PC-3 (cell line): Measurements from ENCODE around the gene SERPINE2. TPM values are rescaled to one million over a fixed set of nuclear protein-coding genes. Genes with fewer than 3 reads are reported as not detected.

Experiments used
- ATAC-seq: fragments of 200-7000 bp; cut with Tn5 transposase; 2 replicates; pipeline ENCODE4 v1.9.1; 2020; ENCODE audit warnings: mild to moderate bottlenecking, moderate library complexity
- BruUV-seq: library from RNA; stranded (reverse); fragments of 400-500 nt; replicated peaks from 2 replicates; lab custom pipeline; 2021; lab: Mats Ljungman, UMichigan
- CTCF ChIA-PET: fragments of 300-600 bp; sonication (Branson Sonifier 250); formaldehyde crosslinking; loops from one replicate; lab custom pipeline; 2022; ENCODE audit warnings: antibody characterized with exemption; lab: Charles Lee
- POLR2A ChIA-PET: fragments of 300-600 bp; sonication (Branson Sonifier 250); formaldehyde crosslinking; loops from one replicate; lab custom pipeline; 2022; ENCODE audit warnings: antibody characterized with exemption; ENCODE audit not compliant: unreplicated experiment; lab: Charles Lee
- DNase-seq: peaks from one replicate; pipeline ENCODE4 v3.0.0-alpha.2; 2015
- H2AFZ ChIP-seq: fragments of 300-600 bp; sonication (generic); 2 replicates; pipeline ENCODE4 v1.6.0; 2016; ENCODE audit warnings: antibody characterized with exemption, low read length
- H3F3A ChIP-seq: fragments of 300-600 bp; sonication (generic); one replicate; pipeline ENCODE4 v1.6.0; 2017; ENCODE audit warnings: antibody characterized with exemption, low read length, control low read depth, mild to moderate bottlenecking; ENCODE audit not compliant: unreplicated experiment
- H3K27ac ChIP-seq: fragments of 300-600 bp; sonication (generic); 2 replicates; pipeline ENCODE4 v1.5.1; 2016; ENCODE audit warnings: mild to moderate bottlenecking, low read length
- H3K27me3 ChIP-seq: fragments of 300-600 bp; sonication (generic); 2 replicates; pipeline ENCODE4 v1.6.1; 2016; ENCODE audit warnings: low read length, mixed read lengths
- H3K36me3 ChIP-seq: fragments of 300-600 bp; sonication (generic); 2 replicates; pipeline ENCODE4 v1.6.1; 2016; ENCODE audit warnings: low read depth, mixed run types, low read length, mixed read lengths
- H3K4me1 ChIP-seq: fragments of 300-600 bp; sonication (generic); 2 replicates; pipeline ENCODE4 v1.5.1; 2016; ENCODE audit warnings: low read length; ENCODE audit not compliant: insufficient read depth
- H3K4me2 ChIP-seq: fragments of 300-600 bp; sonication (generic); 2 replicates; pipeline ENCODE4 v1.6.0; 2016; ENCODE audit warnings: low read length
- H3K4me3 ChIP-seq: fragments of 300-600 bp; sonication (generic); 2 replicates; pipeline ENCODE4 v1.5.1; 2016; ENCODE audit warnings: mild to moderate bottlenecking, low read length, mixed read lengths
- H3K79me2 ChIP-seq: fragments of 300-600 bp; sonication (generic); 2 replicates; pipeline ENCODE4 v1.6.1; 2017; ENCODE audit warnings: low read length, mixed read lengths
- H3K9ac ChIP-seq: fragments of 300-600 bp; sonication (generic); 2 replicates; pipeline ENCODE4 v1.6.0; 2016; ENCODE audit warnings: mild to moderate bottlenecking, low read length
- H3K9me2 ChIP-seq: fragments of 300-600 bp; sonication (generic); replicated peaks from 2 replicates; pipeline ENCODE4 v1.6.1; 2016; ENCODE audit warnings: mixed run types, low read length, mixed read lengths
- H3K9me3 ChIP-seq: fragments of 300-600 bp; sonication (generic); 2 replicates; pipeline ENCODE4 v1.6.1; 2016; ENCODE audit warnings: low read length, mixed read lengths
- H4K20me1 ChIP-seq: fragments of 300-600 bp; sonication (generic); 2 replicates; pipeline ENCODE4 v1.6.1; 2016; ENCODE audit warnings: low read length, mixed read lengths
- CTCF ChIP-seq: fragments of 300-600 bp; sonication (generic); conservative IDR thresholded peaks from 2 replicates; pipeline ENCODE4 v1.5.1; 2017; ENCODE audit warnings: antibody characterized with exemption, low read depth, mild to moderate bottlenecking, low read length
- EZH2 ChIP-seq: fragments of 300-600 bp; sonication (generic); IDR thresholded peaks from one replicate; pipeline ENCODE4 v1.6.1; 2017; ENCODE audit warnings: antibody characterized with exemption, mild to moderate bottlenecking, low read length; ENCODE audit not compliant: unreplicated experiment
- EZH2phosphoT487 ChIP-seq: fragments of 300-600 bp; sonication (generic); IDR thresholded peaks from 2 replicates; pipeline ENCODE4 v1.6.1; 2018; ENCODE audit warnings: mild to moderate bottlenecking, antibody characterized with exemption, low read length, borderline replicate concordance
- intact Hi-C: fragments of 100-400 bp; cut with micrococcal nuclease; formaldehyde crosslinking; loops from 2 replicates; pipeline ENCODE4 v1.9.0; 2023
- total RNA-seq: library from RNA; depleted of rRNA; stranded (reverse); fragments of >200 nt; gene quantifications from 2 replicates; pipeline ENCODE4 v1.2.3, GENCODE V29; 2014

The SERPINE2 gene
- total RNA-seq, 1 experiment from 2014 or later: 17.1 TPM

DNA sequence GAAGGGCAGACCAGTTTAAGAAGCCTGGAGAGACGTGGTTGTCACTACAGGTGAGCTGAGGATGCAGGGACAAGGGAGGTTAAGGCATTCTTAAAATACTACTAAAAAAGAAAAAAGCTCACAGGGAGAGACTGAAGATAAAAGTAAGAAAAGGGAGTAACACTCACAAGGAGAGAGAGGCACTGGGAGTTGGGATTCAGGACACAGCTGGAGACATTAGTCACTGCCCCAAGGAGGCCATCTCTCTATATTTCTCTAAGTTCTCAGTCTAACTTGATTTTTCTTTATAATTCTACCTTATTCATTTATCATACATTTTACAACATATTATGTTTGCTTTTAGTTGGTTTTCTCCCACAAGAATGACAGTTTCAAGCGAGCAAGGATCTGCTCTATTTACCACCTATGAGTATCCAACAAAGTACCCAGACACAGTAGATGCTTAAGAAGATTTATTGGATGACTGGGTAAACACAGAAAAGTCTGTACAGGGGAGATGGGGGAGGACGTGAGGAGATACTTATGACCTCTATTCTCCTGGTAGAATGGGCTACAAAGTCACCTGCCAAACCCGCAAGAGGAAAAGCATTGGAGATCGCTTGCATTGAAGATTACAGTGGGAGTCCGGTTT lies 2.2 kb downstream of the SERPINE2 start:
- ChIA-PET CTCF (interaction anchor here (1.1 kb wide), 1 partner anchor 43 kb away, joined by 3 read pairs; no protein-coding TSS in a partner anchor), POLR2A (no interaction called here)
- ATAC-seq (no peak), DNase-seq (peak; percentile 3)
- no peaks in the 10 kb centered on the region for H3K9me2 ChIP-seq
- H3F3A ChIP-seq: no peaks in the 10 kb centered on the region
- intact Hi-C loops: no loop called here
- no peaks in the 10 kb centered on the region for H3K9me3 ChIP-seq
- BruUV-seq: no TSS peak
- no peaks in the 10 kb centered on the region for H3K36me3 ChIP-seq
- peak overlapping the region; percentile 93 for H3K4me2 ChIP-seq
- no peak overlapping the region for H2AFZ ChIP-seq
- peaks cover 15% of the 10 kb centered on the region for H3K79me2 ChIP-seq
- TF ChIP-seq CTCF (no peak), EZH2phosphoT487 (no peak), EZH2 (no peak)
- peak overlapping the region; percentile 72; the same call in 1 of the 2 replicates for H3K4me3 ChIP-seq
- H3K4me1 ChIP-seq: peaks cover 16% of the 10 kb centered on the region
- no peak overlapping the region for H3K27ac ChIP-seq
- H3K9ac ChIP-seq: no peak overlapping the region
- H3K27me3 ChIP-seq: no peaks in the 10 kb centered on the region
- H4K20me1 ChIP-seq: no peaks in the 10 kb centered on the region

DNA sequence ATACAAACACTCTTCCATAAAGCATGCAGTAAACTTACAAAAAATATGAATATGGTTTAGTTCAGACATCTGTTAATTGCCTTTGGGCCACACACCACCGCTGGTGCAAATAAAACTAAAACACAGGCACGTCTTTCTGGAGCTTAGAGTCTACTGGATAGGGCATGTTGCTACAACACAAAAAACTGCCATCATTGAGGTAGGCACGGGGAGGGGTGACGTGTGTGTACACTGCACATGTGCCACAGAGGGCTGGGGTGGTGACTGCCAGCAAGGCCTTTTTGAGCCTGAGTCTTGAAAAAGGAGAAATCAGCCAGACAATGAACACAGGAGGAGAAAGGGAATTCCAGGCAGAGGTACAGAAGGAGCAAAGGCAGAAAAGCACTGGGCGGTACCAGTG lies 5.1 kb downstream of the SERPINE2 start:
- DNase-seq (no peak), ATAC-seq (no peak)
- H3K9me2 ChIP-seq: no peaks in the 10 kb centered on the region
- H3K36me3 ChIP-seq: no peaks in the 10 kb centered on the region
- no peak overlapping the region for H2AFZ ChIP-seq
- no peak overlapping the region for H3K27ac ChIP-seq
- no peak overlapping the region for H3K9ac ChIP-seq
- no peak overlapping the region for H3K4me3 ChIP-seq
- no TSS peak for BruUV-seq
- ChIA-PET POLR2A (no interaction called here), CTCF (no interaction called here)
- TF ChIP-seq EZH2: no peak
- no peak for TF ChIP-seq EZH2phosphoT487
- no peak for TF ChIP-seq CTCF
- H3K4me2 ChIP-seq: no peak overlapping the region
- H3K9me3 ChIP-seq: no peaks in the 10 kb centered on the region
- intact Hi-C loops: no loop called here
- H3K79me2 ChIP-seq: peaks cover 15% of the 10 kb centered on the region
- H3F3A ChIP-seq: no peaks in the 10 kb centered on the region
- no peaks in the 10 kb centered on the region for H4K20me1 ChIP-seq
- H3K27me3 ChIP-seq: no peaks in the 10 kb centered on the region
- H3K4me1 ChIP-seq: peaks cover 16% of the 10 kb centered on the region

DNA sequence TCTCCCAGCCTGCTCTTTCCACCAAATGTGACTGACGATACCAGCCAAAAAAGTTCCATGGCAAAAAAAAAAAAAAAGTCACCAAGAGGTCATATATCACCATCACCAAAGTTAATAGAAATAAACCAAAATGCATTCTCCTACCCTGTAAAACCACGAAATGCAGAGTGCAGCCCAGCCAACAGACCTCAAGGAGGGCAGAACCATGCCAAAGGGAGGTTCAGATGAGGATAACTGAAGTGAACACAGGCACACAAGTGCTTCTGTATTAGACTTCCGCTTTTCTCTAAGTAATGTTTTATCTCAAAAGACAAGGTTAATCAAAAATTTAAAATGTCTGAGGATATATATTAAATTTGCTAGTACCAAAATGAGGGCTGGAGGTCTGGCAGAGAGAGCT lies 5.5 kb downstream of the SERPINE2 start:
- Histone ChIP-seq H3K27ac (no peak overlapping the region), H3K4me2 (no peak overlapping the region), H3K79me2 (peaks cover 15% of the 10 kb centered on the region), H2AFZ (no peak overlapping the region), H3K27me3 (no peaks in the 10 kb centered on the region), H3K4me1 (peaks cover 16% of the 10 kb centered on the region), H3K9ac (no peak overlapping the region), H3K4me3 (no peak overlapping the region), H3K9me2 (no peaks in the 10 kb centered on the region), H3K36me3 (no peaks in the 10 kb centered on the region), H3K9me3 (no peaks in the 10 kb centered on the region), H3F3A (no peaks in the 10 kb centered on the region), H4K20me1 (no peaks in the 10 kb centered on the region)
- ChIA-PET CTCF (no interaction called here), POLR2A (no interaction called here)
- ATAC-seq (no peak), DNase-seq (no peak)
- TF ChIP-seq EZH2 (no peak), EZH2phosphoT487 (no peak), CTCF (no peak)
- intact Hi-C loops: no loop called here
- BruUV-seq: no TSS peak
